SHP77 (cell line): Measurements from ENCODE around the gene SLC22A17.

ENCODE experiments used
- DNase-seq, 2 experiments: peaks; one replicate each; lab custom pipeline; 2025; lab: John Stamatoyannopoulos, UW

Gene SLC22A17

DNA sequence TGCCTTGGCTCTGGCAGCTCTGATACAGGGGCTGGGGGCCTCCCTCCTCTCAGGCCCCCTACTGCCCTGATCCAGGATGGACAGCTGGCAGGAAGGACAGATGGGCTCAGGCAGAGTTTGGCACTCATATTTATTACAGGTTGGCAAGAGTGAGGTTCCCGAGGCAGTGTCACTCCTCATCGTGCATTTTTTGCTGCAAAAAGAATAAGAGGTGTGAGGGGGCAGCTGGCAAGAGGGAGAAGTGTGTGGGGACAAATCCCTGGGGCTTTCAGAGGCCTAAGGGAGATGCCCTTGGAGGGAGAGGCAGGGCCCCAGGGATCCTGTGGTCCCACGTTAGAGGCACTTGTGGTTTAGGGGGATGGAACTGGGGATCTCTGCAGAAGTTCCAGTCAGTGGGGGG, 29.2 kb upstream of the SLC22A17 start:
- no peak for DNase-seq

DNA sequence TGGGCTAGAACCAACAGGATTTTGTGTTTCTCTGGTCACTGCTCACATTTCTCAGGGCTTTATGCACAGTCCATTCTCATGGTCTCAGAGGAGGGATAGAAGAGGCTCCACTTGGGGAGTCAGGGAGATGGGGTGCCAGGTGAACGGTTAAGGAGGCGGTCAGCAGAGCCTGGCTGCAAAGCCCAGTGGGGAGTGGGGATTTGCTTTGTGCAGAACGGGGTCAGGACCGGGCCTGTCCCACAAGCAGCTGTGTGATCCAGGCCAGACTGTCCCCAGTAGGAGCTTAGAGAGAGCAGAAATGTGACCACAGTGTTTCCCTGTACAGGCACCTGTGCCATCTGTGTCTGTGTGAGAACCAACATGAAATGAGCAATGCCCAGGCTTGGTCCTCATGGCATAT, 28.3 kb upstream of the SLC22A17 start:
- DNase-seq: no peak

GRCh38 chr14:23380197-23380914, 27.7 kb upstream of the SLC22A17 start:
- no peak for DNase-seq

- peak; percentile 29 to 67 for DNase-seq
Measured at GRCh38 chr14:23379366-23380196, 26.9 kb upstream of the SLC22A17 start.

GRCh38 chr14:23378612-23379220, 26.0 kb upstream of the SLC22A17 start:
- no peak for DNase-seq

- no peak for DNase-seq
Measured at GRCh38 chr14:23377573-23378563, 25.2 kb upstream of the SLC22A17 start.

GRCh38 chr14:23377198-23377550, 24.5 kb upstream of the SLC22A17 start:
- no peak for DNase-seq

DNA sequence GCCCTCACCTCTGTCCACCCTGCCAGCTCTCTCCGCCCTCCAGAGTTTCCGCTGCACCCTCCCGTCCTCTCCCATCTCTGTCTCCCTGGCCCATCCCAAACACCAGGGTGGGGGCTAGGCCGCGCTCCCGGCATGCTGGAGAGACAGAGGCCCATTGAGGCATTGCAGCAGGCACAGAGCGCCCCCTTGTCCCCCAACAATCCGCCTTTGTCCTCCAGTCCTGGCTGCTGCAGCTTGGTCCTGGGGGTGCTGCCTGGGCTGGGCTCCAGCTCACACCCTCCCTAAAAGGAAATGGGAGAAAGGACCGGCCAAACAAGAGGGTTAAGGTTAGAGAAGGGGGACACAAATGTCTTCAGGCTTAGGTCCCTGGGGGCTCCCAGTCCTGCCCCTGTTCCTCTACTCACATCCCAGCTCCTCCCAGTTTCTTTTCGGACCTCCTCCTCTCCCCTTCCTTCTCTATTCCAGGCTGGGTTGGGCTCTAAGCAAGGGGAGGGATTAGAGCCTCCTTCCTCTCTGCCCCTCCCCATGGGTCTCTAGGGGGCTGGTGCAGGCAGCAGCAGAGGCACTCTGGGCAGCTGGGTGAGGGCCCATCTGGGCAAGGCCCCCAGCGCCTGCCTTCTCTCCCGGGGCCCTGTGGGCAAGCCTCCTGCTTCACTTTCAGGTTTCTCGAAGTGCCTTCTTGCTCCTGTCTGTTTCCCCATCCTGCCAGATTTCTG, 24.0 kb upstream of the SLC22A17 start, which contains the start of gene CMTM5:
Gene CMTM5 (plus strand): TSS at position 565 of the 716 bp plus-strand sequence. CDS start 206 bp downstream, outside the sequence.
- DNase-seq: no peak

GRCh38 chr14:23375527-23376251, 23.0 kb upstream of the SLC22A17 start:
- DNase-seq: no peak

GRCh38 chr14:23373041-23373440, 20.4 kb upstream of the SLC22A17 start:
- DNase-seq: no peak

GRCh38 chr14:23372509-23372908, 19.8 kb upstream of the SLC22A17 start, which contains the start of gene IL25:
Gene IL25 (plus strand): TSS chr14:23372809.
- no peak for DNase-seq

DNA sequence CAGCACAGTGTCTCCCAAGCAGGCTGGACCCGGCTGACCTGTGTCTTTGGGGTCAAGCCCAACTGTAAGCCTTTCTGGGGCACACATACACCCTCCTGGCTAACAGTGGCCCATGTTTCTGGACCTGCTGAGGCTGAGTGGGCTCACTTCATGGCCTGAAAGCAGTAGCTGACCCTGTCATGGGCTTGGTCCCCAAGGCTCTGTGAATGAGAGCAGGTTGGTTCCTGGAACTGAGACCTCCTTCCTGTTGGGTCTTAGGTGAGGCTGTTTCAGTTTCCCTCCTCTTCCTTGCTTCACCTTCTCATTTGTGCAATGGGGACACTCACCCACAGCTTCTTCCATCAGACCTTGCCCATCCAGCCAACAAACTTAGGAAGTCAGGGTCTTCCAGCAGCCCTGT, 19.2 kb upstream of the SLC22A17 start:
- DNase-seq: no peak

- no peak for DNase-seq
Measured at GRCh38 chr14:23370221-23370620, 17.5 kb upstream of the SLC22A17 start.

- DNase-seq: no peak
Measured at GRCh38 chr14:23366426-23366921, 13.8 kb upstream of the SLC22A17 start.

DNA sequence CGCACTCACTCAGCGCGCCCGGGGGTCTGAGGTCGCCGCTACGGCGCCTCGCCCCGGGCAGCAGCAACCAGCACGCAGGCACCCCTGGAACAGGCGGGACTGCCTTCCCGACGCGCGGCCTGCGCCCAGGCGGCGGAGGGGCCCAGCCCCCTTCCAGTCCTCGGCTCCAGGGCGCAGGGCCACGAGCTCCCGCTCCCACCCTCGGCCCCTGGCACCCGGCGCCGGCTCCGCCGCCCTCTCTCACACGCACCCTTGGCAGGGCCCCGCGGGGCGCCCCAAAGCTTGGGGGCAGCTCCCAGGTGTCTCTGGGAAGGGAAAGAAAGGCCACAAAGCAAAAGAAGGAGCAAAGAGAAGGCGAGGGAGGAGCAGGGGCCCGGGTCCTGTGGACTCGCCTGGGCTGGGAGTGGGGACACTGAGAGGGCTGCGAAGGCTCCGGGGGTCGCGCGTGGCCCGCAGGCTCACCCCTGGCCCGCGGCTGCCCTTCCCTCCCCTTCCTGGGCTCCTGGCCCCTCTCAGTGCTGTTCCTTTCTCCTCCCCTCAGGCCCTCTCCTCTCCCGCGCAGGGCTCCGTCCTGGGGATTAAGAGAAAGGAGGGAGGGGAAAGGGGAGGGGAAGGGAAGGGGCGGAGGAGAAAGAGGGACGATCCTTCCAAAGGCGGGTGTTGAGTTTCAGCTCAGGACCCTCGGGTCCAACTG, 13.2 kb upstream of the SLC22A17 start:
- no peak for DNase-seq

DNA sequence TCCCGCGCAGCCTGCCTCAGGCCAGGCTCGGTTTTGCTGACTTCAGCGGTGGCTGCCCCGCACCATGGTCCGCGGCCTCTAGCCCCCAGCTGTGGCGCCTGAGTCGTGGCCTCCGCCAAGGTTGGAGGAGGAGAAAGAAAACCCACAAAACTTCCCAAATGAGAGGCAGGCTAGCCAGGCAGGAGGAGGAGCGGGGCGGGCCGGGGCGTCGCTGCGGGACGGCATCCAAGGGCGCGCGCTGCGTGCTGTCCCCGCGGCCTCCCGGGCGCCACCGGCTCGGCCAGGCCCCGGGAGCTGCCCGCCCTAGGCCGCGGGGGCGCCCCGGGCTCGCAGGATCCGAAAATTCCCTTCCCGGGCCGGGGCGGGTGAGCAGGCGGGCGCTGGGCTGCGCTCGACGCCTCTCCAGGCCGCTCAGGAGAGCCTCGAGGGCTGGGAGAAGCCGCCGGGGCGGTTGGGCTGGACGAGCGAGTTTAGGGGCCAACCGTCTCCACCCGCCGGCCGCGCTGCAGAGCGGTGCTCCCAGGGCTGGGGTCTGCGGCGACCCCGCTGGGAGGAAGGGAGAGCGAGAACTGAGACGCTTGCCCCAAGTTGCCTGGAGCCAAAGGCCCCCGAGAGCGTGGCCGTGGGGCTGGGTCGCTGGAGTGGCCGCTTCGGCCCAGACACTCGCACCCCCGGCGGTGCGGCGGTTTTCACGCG, 12.5 kb upstream of the SLC22A17 start, which contains the start of gene EFS:
Gene EFS (minus strand): TSS at position 137 of the 696 bp plus-strand sequence. CDS start 147 bp downstream, outside the sequence.
- no peak for DNase-seq

- DNase-seq: no peak
Measured at GRCh38 chr14:23364164-23365035, 11.7 kb upstream of the SLC22A17 start.

DNA sequence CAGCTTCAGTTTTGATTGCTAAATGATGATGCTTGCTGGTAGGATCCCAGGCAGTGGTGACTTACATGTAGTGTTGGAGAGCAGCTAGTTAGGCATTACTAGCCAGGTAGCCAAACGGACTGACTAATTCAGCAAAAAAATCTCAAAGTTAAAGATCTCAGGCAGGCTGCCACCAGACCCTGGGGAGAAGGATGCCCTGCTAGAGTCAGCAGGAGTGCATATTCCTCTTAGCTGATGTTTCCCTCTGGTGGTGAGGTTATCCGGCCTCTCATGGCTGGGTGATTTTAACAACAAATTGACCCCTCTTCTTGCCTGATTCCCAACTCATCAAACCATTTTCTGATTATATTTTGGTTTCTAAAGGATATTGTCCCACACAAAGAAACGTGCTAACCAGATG, 9.5 kb upstream of the SLC22A17 start:
- DNase-seq: no peak
